Esophagus muscularis mucosa (tissue), 4 donors: ENCODE data around the gene OR6A2.
A peak's percentile ranks its signal among the peaks of the same experiment; 100 is the strongest.

Experiments used
- EP300 ChIP-seq: sonication (generic); formaldehyde crosslinking; IDR thresholded peaks from one replicate; pipeline ENCODE4 v1.6.1; 2017; ENCODE audit warnings: antibody characterized with exemption
- POLR2A ChIP-seq: fragments of 450-650 bp; IDR thresholded peaks from one replicate; pipeline ENCODE4 v1.6.1; 2017; ENCODE audit warnings: antibody characterized with exemption, moderate library complexity, mild to moderate bottlenecking, low read depth
- POLR2AphosphoS5 ChIP-seq, 2 donors: sonication (generic); formaldehyde crosslinking; IDR thresholded peaks; one replicate each; pipeline ENCODE4 v1.6.1; 2017; ENCODE audit warnings: antibody characterized with exemption in 2 of 2
- TF ChIP-seq, protein P1 (sequence below), 3 experiments: fragments of 200-600 bp in 2 of 3; fragments of 450-650 bp in 1 of 3; sonication (generic) in 2 of 3; IDR thresholded peaks; one replicate each; pipeline ENCODE4 v1.5.1; 2017 to 2019; ENCODE audit warnings: antibody characterized with exemption in 3 of 3, mild to moderate bottlenecking in 2 of 3, moderate library complexity in 1 of 3

DNA sequence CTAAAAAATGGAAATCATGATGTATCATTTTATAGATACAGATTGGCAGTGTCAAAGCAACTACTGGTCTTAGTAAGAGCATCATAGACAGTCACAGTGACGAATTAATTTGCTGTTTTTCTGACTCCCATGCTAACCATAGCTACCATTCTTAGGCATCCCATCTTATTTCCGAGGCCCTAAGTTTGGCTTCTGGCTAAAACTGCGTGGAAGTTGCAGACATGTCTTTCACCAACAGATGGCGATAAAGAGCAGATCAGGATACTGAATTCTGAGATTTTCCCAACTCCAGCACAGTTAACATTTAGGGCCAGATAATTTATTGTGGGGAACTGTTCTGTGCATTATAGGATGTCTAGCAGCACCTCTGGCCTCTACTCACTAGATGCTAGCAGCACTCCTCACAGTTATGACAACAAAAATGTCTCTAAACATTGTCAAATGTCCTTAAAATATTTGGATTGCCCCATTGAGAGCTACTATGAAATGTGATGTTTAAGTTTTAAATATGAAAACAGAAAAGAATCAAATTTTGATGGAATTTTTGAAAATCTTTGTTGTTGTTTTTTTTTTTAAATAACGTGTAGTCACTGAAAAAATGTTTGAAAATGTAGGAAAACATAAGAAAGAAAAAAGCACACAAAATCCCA lies 44.1 kb downstream of the OR6A2 start:
- TF ChIP-seq POLR2A = no peak
- TF ChIP-seq, protein P1, sequence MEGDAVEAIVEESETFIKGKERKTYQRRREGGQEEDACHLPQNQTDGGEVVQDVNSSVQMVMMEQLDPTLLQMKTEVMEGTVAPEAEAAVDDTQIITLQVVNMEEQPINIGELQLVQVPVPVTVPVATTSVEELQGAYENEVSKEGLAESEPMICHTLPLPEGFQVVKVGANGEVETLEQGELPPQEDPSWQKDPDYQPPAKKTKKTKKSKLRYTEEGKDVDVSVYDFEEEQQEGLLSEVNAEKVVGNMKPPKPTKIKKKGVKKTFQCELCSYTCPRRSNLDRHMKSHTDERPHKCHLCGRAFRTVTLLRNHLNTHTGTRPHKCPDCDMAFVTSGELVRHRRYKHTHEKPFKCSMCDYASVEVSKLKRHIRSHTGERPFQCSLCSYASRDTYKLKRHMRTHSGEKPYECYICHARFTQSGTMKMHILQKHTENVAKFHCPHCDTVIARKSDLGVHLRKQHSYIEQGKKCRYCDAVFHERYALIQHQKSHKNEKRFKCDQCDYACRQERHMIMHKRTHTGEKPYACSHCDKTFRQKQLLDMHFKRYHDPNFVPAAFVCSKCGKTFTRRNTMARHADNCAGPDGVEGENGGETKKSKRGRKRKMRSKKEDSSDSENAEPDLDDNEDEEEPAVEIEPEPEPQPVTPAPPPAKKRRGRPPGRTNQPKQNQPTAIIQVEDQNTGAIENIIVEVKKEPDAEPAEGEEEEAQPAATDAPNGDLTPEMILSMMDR (IDR thresholded peaks at IDR 0.05) = peak; percentile 46 to 90 (median 69)
- no peak for TF ChIP-seq POLR2AphosphoS5 (IDR thresholded peaks at IDR 0.05)
- TF ChIP-seq EP300 = no peak
